Fibroblast of the aortic adventitia (primary cell): Measurements from ENCODE around the gene HMX1. TPM values are rescaled to one million over a fixed set of nuclear protein-coding genes. Genes with fewer than 3 reads are reported as not detected.

Source experiments
- DNase-seq: peaks from one replicate; pipeline ENCODE4 v3.0.0-alpha.2; 2010; ENCODE audit warnings: low read depth
- H3K4me3 ChIP-seq: 2 replicates; pipeline ENCODE4 v1.5.1; 2011; ENCODE audit warnings: low read depth, mild to moderate bottlenecking, control low read depth, low read length, moderate library complexity
- total RNA-seq: library from RNA; depleted of rRNA; stranded (reverse); fragments of >200 nt; gene quantifications from 2 replicates; pipeline ENCODE4 v1.2.3, GENCODE V29; 2012; ENCODE audit warnings: low replicate concordance
- TF ChIP-seq, protein P1 (sequence below): IDR thresholded peaks from 2 replicates; pipeline ENCODE4 v1.5.1; 2011; ENCODE audit warnings: mild to moderate bottlenecking, low read length, control low read depth, inconsistent platforms; ENCODE audit not compliant: insufficient read depth

Gene HMX1
- total RNA-seq, 1 donor: not detected

DNA sequence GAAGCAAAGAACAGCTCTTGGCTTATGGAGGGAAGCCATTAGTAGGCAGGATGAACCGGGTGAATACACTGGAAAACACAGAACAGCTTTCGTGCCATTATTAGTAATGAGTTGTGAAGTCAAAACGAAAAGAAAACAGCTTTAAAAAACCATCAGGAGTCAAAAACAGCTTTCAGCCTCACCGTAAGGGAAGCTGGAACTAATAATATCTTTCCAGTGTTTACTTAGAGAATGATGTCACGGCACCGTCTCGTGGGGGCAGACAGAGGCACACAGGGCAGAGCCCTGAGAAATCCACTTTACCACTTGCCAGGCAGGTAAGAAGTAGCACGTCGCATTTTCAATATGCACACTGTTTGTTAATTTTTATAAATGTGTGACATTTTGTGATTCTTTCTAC, 37.9 kb upstream of the HMX1 start:
- no peak for DNase-seq
- TF ChIP-seq, protein P1, sequence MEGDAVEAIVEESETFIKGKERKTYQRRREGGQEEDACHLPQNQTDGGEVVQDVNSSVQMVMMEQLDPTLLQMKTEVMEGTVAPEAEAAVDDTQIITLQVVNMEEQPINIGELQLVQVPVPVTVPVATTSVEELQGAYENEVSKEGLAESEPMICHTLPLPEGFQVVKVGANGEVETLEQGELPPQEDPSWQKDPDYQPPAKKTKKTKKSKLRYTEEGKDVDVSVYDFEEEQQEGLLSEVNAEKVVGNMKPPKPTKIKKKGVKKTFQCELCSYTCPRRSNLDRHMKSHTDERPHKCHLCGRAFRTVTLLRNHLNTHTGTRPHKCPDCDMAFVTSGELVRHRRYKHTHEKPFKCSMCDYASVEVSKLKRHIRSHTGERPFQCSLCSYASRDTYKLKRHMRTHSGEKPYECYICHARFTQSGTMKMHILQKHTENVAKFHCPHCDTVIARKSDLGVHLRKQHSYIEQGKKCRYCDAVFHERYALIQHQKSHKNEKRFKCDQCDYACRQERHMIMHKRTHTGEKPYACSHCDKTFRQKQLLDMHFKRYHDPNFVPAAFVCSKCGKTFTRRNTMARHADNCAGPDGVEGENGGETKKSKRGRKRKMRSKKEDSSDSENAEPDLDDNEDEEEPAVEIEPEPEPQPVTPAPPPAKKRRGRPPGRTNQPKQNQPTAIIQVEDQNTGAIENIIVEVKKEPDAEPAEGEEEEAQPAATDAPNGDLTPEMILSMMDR: no peak
- H3K4me3 ChIP-seq: no peak overlapping the region

- TF ChIP-seq, protein P1: no peak
- H3K4me3 ChIP-seq: no peak overlapping the region
These were observed 36.7 kb upstream of the HMX1 start for GRCh38 chr4:8908206-8908893.

GRCh38 chr4:8907596-8908205, 36.1 kb upstream of the HMX1 start:
- DNase-seq: no peak
- no peak overlapping the region for H3K4me3 ChIP-seq
- TF ChIP-seq, protein P1: no peak

More at GRCh38 chr4:8908206-8908893, 36.7 kb upstream of the HMX1 start:
- no peak for DNase-seq

- TF ChIP-seq, protein P1: no peak
- no peak for DNase-seq
- no peak overlapping the region for H3K4me3 ChIP-seq
These were observed 35.5 kb upstream of the HMX1 start for GRCh38 chr4:8906991-8907595.

DNA sequence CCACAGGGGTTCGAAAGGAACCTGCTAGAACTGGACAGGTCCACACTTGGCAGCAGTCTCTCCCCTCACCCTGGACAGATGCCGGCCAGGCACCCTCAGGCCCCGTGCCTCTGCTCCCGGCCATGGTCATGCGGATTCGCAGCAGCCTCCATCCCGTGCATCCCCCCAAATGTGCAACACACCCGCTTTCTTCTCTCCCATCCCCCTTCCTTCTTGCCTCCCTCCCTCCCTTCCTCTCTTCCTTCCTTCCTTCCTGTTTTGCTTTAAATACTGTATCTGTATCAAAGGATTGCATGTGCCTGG, 35.0 kb upstream of the HMX1 start:
- no peak overlapping the region for H3K4me3 ChIP-seq
- DNase-seq: no peak
- TF ChIP-seq, protein P1: no peak

GRCh38 chr4:8905773-8906667, 34.4 kb upstream of the HMX1 start:
- no peak for DNase-seq
- TF ChIP-seq, protein P1: no peak
- H3K4me3 ChIP-seq: no peak overlapping the region
